ENCODE measurements around the gene TEAD3. TPM values are rescaled to one million over a fixed set of nuclear protein-coding genes. Genes with fewer than 3 reads are reported as not detected.
"Not testable (repeated sequence)": the region's sequence is repeated elsewhere in the genome, so short reads cannot be mapped to it uniquely, and the experiment has no call there.

Gene TEAD3
- total RNA-seq, 4 donors from 2014 or later = 11.5 to 14.8 (median 13.5) TPM

DNA sequence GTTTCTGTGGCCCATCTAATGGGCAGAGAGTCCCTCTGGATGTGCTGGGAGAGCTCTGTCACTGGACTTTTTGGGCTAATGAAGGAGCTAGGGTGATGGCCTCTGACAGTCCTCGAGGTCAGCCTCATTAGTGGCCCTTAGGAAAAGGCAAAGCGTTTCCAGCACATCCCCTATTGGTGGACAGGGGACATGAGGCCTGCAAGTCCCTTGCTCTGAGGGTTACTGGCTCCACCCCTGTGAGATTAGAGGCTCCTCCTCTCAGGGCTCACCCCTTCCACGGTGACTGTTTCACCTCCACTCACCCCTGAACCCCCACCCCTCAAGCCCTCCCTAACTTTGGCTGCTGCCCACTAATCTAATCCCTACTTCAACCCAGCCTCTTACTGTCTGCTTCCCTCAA lies 57.6 kb downstream of the TEAD3 start:
- intact Hi-C loops (cut with DNase I; ENCODE audit: low total_unique reads) = no loop called here
- DNase-seq (no peak), ATAC-seq (no peak)
- Histone ChIP-seq H3K4me1 (peaks cover 10 to 14% of the 10 kb centered on the region in 2 donors), H3K27me3 (no peaks in the 10 kb centered on the region), H3K4me3 (no peak overlapping the region), H3K36me3 (no peaks in the 10 kb centered on the region), H3K9me3 (no peaks in the 10 kb centered on the region), H3K27ac (no peak overlapping the region)
- TF ChIP-seq POLR2A (IDR thresholded peaks at IDR 0.05) (no peak), CTCF (IDR thresholded peaks at IDR 0.05 in 4 of 5, conservative IDR thresholded peaks at IDR 0.05 in 1 of 5) (no peak)
- in situ Hi-C loops (cut with MboI; ENCODE audit: low sequenced_read_pairs in 4 of 4) = no loop called here

DNA sequence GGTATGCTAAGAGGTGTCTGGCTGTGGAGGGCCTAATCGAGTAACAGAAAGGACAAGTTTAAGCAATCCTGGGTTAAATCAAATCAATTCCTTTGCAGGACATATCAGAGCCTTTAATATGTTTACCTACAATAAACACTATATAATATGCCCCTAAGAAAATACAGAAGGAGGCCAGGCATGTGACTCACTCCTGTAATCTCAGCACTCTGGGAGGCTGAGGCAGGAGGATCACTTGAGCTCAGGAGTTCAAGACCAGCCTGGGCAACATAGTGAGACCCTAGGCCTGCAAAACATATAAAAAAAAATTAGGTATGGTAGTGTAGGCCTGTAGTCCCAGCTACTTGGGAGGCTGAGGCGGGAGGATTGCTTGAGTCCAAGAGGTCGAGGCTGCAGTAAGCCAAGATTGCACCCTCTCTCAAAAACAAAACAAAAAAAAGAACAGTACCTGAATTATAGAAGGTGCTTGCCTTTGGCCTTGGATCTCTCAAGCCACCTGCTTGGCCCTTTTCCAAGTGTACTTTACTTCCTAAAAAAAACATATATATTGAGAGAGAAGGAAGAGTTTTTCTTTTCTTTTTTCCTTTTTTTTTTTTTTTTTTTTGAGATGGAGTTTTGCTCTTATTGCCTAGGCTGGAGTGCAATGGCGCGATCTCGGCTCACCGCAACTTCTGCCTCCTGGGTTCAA lies 58.4 kb downstream of the TEAD3 start:
- H3K9me3 ChIP-seq; in situ Hi-C loops (cut with MboI; ENCODE audit: low sequenced_read_pairs in 4 of 4); intact Hi-C loops (cut with DNase I; ENCODE audit: low total_unique reads): not testable (repeated sequence)

DNA sequence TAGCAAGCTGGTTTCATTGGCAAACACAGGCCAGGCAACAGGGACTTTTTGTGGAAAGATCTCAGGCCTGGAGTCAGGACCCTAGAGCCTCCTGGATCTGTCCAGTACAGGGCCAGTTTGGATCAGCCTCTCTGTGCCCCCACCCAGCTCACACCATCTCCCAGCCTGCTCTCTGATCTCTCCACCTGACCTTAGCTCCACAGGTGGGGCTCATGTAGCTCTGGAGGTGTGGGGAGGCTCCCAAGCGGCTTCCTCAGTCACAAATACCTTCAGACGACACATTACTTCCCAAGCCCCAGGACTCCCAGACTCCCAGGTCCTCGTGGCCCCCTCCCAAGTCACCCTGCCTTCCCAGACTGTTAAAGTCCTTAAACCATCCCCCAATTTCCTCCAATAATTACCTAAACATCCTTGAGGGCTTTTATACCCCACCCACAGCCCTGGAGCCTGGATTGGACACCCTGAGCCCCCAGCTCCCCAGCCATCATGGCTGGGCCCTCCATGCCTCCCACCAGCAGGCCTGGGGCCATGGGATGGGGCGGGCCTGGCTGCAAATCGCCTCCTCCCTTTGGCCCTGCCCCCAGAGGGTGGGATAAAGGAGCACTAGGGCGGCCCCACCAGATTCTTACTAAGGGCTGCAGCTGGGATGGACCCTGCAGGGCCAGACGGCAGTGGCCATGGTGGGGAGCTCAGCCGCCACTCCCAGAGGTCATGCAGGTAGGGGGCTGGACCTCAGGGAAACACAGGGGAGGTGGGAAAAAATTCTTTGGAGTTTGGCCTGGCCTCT lies 60.6 kb downstream of the TEAD3 start:
- DNase-seq = no peak
- Histone ChIP-seq H3K4me3 (no peak overlapping the region), H3K27ac (no peak overlapping the region), H3K36me3 (no peaks in the 10 kb centered on the region), H3K9me3 (no peaks in the 10 kb centered on the region), H3K27me3 (no peaks in the 10 kb centered on the region), H3K4me1 (peaks cover 10 to 14% of the 10 kb centered on the region in 2 donors)
- ATAC-seq = no peak
- intact Hi-C loops (cut with DNase I; ENCODE audit: low total_unique reads) (no loop called here), in situ Hi-C loops (cut with MboI; ENCODE audit: low sequenced_read_pairs in 4 of 4) (no loop called here)
- TF ChIP-seq CTCF (IDR thresholded peaks at IDR 0.05 in 4 of 5, conservative IDR thresholded peaks at IDR 0.05 in 1 of 5) (no peak), POLR2A (IDR thresholded peaks at IDR 0.05) (no peak)

More for the DNA sequence above, 58.4 kb downstream of the TEAD3 start:
- not testable (repeated sequence) for H3K36me3 ChIP-seq, H3K27ac ChIP-seq, DNase-seq, H3K4me3 ChIP-seq, ATAC-seq, H3K27me3 ChIP-seq
- peaks cover 10 to 14% of the 10 kb centered on the region in 2 donors for H3K4me1 ChIP-seq

DNA sequence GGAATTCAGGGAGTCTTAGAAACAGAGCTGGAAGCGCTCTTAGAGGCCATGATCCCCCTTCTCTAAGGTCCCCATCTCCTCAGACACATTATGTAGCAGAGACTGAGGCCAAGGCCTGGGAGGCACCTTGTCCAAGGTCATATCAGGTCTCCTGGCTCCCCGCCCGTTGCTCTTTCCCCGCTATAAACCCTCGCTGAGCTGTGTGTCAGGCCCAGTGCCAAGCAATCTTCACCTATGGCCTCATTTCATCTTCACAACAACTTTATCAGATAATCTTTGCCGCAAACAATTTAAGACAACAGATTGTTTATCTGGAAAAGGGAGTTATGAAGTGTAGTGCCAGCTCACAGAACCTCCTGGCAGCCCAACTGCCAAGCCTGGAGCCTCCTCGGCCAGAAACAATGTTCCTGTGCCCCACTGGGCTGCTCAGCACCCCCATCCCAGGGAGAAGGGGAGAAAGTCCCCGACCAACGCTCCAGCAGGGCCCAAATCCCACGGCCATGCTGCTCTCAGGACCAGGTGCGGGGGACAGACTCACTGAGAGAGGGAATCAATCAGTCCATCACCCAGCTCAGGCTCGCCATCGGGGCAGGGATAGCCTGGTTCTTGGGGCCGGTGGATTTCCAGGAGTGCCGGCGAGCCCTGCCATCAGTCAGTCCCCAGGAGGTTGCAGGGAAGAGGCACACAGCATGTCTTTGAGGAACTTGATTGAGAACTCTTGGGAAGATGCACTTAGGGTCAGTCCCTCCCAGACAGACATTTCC lies 61.6 kb downstream of the TEAD3 start:
- DNase-seq (no peak), ATAC-seq (peak in 1 of 2 donors; percentile 49)
- no peak overlapping the region for H3K4me3 ChIP-seq
- no peaks in the 10 kb centered on the region for H3K27me3 ChIP-seq
- H3K9me3 ChIP-seq = no peaks in the 10 kb centered on the region
- no peak for TF ChIP-seq POLR2A (IDR thresholded peaks at IDR 0.05)
- no peak for TF ChIP-seq CTCF (IDR thresholded peaks at IDR 0.05 in 4 of 5, conservative IDR thresholded peaks at IDR 0.05 in 1 of 5)
- H3K4me1 ChIP-seq = peaks cover 10 to 14% of the 10 kb centered on the region in 2 donors
- H3K36me3 ChIP-seq = no peaks in the 10 kb centered on the region
- in situ Hi-C loops (cut with MboI; ENCODE audit: low sequenced_read_pairs in 4 of 4) (no loop called here), intact Hi-C loops (cut with DNase I; ENCODE audit: low total_unique reads) (no loop called here)
- H3K27ac ChIP-seq = peak overlapping the region in 1 of 4 donors; percentile 47

- H3K36me3 ChIP-seq; intact Hi-C loops (cut with DNase I; ENCODE audit: low total_unique reads); DNase-seq; ATAC-seq; H3K4me3 ChIP-seq; H3K27me3 ChIP-seq; H3K27ac ChIP-seq; in situ Hi-C loops (cut with MboI; ENCODE audit: low sequenced_read_pairs in 4 of 4); H3K9me3 ChIP-seq: not testable (repeated sequence)
- H3K4me1 ChIP-seq = peaks cover 10 to 14% of the 10 kb centered on the region in 2 donors
These were observed 64.2 kb downstream of the TEAD3 start for GRCh38 chr6:35432702-35433101.

Measured in gastrocnemius medialis (tissue), 4 donors.